DLD1 (cell line): ENCODE measurements around the gene CKMT1B.
"Not testable (repeated sequence)": the region's sequence is repeated elsewhere in the genome, so short reads cannot be mapped to it uniquely, and the experiment has no call there.

Experiments used
- in situ Hi-C: cut with HindIII; loops from 2 replicates; pipeline ENCODE4 v1.10.0; 2017; ENCODE audit warnings: low sequenced_read_pairs

The CKMT1B gene

DNA sequence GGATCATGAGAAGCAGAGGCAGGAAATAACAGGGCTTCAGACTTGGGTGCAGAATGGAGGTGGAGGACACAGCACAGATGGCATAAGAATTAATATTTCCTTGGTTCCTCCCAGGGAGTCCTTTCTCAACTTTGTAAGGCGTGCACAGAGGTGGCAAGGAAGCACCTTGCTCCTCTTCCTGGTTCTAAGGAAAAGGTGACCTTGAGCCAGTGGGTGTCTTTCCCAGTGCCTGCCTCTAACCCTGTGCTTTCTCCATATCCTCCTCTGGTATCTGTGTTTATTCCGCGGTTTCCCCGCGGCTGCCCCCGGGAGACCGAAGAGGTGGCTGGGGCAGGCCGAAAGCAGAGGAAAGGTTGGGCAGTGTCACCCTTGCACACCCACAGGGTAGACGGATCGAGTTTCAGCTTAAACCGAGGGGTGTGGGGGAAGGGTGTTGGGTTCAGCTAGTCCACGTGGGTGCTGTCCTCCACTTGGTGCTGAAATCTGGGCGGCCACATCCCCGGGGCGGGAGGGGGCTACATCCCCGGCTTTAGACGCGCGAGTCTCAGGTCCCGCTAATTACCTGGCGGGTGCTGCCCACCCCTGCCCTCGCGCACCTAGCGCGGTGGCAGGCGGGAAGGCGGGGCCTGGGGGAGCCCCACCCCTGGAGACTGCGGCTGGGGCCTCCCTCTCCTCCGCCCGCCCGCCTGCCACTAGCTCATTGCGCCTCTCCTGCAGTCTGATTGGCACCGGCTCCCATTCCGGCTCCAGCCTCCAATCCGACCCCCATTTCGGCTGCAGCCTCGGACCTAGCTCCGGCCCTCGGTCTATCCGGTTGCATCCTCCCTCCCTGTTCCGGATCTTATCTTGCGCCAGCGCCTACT, at the start of gene CKMT1B:
TSS of gene CKMT1B (plus strand) at position 700 of the 863 bp plus-strand sequence. CDS start 192 bp downstream, outside the sequence.
- in situ Hi-C loops: not testable (repeated sequence)

DNA sequence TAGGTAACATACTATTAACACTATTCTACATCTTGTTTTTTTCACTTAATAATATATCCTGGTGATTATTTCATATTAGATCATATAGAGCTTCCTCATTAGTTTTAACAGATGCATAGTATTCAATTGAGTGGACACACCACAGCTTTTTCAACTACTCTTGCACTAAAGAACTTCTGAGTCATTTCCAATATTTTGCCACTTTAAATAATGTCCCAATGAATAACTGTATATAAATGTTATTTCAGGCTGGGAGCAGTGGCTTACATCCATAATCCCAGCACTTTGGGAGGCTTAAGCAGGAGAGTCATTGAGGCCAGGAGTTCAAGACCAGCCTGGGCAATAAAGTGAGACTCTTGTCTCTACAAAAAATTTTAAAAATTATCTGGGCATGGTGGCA, 49.6 kb upstream of the CKMT1B start:
- in situ Hi-C loops: no loop called here

DNA sequence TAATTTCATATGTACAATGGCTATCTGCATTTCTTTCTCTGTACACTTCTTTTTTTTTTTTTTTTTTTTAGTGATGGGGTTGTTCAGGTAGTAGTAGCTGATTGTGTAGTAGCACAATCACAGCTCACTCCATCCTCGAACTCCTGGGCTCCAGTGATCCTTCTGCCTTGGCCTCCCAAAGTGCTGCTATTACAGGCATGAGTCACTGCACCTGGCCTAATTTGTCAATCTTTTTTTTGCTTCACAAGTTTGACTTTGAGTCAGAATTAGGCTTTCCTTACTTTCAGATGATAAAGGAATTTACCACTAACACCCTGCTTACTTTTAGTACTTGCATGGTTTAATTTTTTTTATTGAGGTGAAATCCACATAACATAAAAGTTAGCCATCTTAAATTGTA, 48.4 kb upstream of the CKMT1B start:
- in situ Hi-C loops: no loop called here

DNA sequence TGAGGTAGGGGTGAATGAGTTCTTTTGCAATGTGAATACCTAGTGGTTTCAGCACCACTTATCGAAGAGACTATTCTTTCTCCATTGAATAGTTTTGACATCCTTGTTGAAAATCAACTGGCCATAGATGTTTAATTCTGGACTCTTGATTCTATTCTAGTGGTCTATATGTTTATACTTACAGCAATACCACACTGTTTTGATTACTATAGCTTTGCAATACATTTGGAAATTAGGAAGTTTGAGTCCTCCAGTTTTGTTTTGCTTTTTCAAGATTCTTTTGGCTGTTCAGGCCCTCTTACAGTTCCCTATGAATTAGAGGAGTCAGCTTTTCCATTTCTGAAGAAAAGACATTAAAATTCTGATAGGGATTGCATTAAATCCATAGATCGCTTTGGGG, 46.3 kb upstream of the CKMT1B start:
- in situ Hi-C loops: no loop called here

DNA sequence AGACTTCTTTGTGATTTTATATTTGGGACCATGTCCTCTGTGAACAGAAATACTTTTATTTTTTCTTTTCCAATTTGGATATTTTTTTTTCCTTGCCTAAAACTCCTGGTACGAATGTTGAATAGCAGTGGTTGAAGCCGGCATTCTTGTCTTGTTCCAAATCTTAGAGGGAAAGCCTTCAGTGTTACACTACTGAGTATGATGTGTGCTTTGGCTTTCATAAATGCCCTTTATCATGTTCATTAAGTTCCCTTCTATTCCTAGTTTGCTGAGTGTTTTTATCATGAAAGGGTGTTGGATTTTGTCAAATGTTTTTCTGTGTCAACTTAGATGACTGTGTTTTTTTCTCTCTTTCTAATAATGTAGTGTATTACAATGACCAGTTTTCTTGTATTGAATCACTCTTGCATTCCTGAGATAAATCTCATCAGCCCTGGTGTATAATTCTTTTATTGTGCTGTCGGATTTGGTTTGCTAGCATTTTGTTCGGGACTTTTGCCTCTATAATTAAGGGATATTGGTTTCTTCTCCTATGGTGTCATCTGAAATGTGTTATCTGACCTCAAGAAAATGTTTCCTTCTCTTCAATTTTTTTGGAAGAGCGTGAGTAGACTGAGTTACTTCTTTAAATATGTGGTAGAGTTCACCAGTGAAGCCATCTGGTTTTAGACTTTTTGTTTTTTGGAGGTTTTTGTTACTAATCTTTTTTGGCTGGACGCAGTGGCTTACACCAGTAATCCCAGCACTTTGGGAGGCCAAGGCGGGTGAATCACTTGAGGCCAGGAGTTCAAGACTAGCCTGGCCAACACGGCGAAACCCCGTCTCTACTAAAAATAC, 43.1 kb upstream of the CKMT1B start:
- in situ Hi-C loops: no loop called here

DNA sequence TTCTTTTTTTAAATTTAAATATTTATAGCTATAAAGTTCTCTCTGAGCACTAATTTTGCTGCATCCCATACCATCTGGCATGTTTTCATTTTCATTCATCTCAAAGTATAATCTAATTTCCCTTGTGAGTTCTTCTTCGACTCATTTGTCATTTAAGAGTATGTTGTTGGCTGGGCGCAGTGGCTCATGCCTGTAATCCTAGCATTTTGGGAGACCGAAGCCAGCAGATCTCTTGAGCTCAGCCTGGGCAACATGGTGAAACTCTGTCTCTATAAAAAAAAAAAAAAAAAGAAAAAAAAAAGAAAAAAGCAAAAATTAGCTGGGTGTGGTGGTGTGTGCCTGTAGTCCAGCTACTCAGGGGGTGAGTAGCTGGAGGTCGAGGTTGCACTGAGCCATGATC, 41.6 kb upstream of the CKMT1B start:
- in situ Hi-C loops: no loop called here

DNA sequence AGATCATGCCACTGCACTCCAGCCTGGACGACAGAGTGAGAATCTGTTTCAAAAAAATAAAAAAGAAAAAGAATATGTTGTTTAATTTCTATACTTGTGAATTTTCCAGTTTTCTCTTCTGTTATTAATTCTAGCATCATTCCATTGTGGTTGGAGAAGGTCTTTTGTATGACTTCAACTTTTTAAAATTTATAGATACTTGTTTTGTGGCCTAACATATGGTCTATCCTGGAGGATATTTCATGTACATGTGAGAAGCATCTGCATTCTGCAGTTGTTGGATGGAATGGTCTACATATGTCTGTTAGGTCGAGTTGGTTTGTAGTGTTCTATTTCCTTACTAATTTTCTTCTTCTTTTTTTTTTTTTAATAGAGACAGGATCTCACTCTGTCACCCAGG, 40.8 kb upstream of the CKMT1B start:
- in situ Hi-C loops: no loop called here

DNA sequence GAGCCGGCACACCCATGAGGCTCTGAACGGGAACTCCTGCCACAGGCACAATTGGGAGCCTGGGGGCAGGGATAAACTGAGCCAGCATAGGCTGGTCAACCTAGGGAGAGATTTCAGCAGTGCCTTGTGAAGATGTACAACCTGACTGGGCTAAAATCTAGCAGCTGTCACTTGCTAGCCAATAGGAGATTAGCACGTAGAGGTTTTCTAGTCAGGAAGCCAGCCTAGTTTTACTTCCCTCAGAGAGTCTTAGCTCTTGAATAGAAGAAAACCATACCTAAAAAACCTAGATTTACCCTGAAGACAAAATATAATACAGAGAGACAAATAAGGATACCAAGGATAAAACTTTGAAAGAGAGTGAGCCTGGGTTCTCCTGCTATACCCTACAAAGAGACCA, 31.1 kb upstream of the CKMT1B start:
- in situ Hi-C loops: not testable (repeated sequence)

DNA sequence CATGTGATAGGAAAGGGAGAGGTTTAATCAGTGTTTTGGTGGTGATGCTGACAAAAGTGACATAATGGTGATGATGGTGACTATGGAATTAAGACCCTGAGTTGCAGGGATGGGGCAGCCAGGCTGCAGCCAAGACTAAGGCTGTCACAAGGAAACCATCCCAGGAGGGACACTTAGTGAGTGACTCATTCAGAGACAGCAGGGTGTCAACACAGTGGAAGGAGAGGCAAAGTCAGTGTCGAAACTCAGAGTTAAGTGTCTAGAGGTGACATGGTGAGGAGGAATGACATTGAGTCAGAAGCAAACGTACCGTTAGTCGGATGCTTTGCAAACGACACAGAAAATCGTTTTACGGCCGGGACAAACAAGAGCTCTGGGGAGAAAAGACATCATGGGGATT, 30.0 kb upstream of the CKMT1B start:
- in situ Hi-C loops: not testable (repeated sequence)

DNA sequence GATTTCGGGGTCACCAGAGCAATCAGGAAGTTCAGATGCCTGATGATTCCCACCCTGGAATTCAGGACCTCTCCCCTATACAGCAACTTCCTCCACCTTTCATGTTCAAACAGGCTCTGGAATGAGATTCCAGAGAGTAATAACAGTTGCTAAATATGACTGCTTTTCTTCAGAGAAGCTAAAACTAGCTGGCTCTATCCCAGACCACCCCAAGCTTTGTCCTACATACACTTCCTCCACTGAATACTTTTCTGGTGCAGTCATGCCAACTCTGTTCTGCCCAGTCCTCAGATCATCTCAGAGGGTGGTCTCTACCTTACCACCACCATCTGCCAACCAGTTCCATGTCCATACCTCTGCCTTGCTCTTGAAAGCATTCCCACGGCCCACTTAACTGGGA, 27.2 kb upstream of the CKMT1B start:
- in situ Hi-C loops: not testable (repeated sequence)

DNA sequence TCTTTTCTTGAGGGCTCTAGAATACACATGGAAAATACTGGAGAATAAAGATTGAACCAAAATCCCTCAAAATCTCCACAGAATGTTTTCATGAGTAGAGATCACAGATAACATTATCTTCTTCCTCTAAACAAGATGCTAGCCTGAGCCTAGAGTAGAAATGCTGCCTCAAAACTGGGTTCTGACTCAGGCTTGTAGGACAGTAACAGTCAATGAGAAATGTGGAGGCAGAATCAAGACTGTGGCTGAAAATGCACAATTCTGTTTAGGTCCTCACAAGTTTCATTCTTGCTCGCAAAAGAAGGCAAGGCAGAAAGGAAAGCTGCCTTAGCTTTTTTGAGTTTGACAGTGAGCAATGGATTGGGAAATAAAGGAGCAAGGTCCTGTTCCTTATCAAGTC, 19.2 kb upstream of the CKMT1B start:
- in situ Hi-C loops: not testable (repeated sequence)

DNA sequence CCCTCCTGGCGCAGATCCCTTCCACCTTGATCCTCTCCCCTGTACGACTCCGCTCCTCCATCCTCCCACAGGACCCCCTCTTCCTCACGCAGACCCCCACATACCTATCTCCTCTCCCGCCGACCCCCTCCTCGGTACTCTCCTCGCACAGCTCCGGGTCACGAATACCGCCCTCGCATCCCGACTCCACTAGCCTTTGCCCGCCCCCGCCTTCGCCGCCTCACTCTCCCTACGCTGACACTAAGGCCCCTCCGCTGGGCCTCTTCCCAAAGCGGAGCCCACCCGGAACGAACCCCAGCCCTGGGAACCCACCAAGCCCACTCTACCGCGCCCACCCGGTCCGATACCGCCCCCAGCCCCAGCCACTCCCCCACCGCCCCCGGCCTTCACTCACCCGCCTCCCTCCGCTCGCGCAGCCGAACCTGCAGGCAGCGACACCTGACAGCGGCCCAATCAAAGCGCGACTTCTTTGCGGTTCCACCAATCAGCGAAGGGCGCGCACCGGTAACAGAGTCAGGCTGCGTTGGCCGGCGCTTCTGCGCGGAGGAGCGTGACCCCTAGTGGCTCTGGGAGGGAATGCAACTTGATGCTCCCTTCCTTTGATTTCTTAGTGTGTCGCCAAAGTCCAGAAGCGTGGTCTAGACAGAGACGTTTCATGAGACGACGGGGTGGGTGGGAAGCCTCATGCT, 3.9 kb upstream of the CKMT1B start, which contains the start of gene PPIP5K1:
TSS of gene PPIP5K1 (minus strand) at position 431 of the 689 bp plus-strand sequence. CDS start 5,704 bp downstream, outside the sequence.
- in situ Hi-C loops: not testable (repeated sequence)

DNA sequence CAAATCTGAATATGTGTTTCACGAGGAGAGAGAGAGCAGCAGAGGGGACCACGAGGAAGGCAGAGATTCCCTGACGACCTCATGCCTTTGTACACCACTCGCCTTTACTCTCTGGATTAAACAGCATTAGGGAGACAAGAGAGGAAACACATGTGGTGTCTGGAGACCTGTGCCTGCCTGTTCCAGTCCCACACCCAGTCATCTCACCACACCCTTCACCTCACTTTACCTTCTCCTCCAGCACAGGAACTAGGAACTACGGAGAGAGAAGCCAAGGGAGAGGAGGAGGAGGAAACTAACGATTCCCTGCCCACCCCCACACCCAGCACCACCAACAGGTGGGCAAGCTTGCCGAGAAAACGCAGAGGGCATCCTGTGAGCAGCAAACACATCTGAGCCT, 986 bp upstream of the CKMT1B start:
- in situ Hi-C loops: not testable (repeated sequence)

DNA sequence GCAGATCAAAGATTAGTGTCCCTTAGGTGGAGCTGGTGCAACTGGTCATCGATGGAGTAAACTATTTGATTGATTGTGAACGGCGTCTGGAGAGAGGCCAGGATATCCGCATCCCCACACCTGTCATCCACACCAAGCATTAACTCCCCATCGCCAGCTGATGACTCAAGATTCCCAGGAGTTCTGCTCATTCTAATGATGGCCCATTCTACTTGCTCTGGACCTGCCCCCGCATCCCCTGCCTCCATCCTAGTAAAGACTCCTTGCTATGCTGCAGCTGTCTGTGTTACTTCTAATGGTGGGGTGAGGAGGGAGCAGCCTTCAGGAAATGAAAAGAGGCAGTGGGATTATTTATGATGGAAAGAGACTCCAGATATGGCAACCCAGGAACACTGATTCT, 5.3 kb downstream of the CKMT1B start:
- in situ Hi-C loops: not testable (repeated sequence)

DNA sequence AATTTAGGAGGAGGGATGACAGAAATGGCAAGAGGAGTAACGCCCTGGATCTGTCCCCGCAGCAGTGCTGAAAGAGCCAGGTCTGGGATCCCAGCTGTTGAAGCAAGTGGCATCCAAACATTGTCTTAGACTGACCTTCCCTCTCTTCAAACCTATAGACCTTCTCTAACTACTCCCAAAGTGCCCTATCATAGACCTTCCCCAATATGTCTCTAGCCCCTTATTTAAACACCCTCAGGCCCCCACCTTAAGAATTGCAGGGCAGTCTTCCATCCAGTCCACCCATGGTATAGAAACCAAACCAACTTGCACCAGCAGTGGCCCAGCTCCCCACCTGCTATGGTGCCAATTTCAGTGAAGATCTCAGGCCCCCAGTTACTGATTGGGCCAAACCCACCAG, 6.4 kb downstream of the CKMT1B start:
- in situ Hi-C loops: not testable (repeated sequence)

DNA sequence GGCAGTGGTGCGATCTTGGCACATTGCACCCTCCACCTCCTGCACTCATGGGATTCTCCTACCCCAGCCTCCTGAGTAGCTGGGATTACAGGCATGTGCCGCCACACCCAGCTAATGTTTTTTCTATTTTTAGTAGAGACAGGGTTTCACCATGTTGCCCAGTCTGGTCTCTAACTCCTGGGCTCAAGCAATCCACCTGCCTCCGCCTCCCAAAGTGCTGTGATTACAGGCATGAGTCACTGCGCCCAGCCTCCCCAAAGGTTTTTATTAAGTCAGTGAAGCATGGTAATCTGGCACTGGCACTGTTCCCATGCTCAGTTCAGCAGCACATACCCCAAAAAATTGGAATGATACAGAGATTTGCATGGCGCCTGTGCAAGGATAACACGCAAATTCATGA, 8.4 kb downstream of the CKMT1B start:
- in situ Hi-C loops: not testable (repeated sequence)

DNA sequence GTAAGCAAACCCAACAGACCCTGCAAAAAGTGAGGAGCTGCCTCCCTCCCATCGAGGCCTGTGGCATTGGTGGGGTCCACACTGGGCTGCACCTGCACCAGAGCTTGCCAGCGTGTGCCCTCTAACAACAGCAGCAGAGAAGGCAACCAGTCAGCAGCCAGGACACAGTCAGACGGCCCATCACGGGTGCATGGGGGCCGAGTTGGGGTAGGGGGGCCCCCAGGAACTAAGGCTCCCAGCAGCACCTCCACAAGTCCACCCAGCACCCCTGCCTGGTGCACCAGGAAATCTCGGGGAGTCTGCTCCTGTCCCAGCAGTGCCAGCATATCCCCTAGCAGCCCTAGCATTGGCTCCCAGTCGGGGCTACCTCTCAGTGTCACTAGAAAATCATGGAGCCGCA, 23.9 kb downstream of the CKMT1B start:
- in situ Hi-C loops: not testable (repeated sequence)

DNA sequence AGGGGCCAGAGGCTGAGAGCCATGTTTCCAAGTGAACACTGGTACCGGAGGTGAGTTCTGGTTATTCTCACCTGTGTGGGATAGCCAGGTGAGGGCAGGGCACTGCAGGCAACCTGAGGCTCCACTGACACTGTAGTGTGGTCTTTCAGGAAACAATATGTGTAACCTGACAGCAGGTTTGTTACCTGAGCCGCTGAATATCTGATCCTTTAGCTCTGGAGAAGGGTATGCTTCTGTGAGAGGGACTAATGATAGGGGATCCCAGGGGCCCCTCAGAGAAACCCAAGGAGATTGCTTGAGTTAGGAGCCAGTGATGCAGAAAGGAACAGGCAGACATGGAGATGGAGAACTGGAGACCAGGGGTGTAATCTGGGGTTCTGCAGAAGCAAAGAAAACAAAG, 24.9 kb downstream of the CKMT1B start, which contains the start of gene STRC:
TSS of gene STRC (minus strand) at position 101 of the 400 bp plus-strand sequence. CDS start at position 23, 78 bp downstream.
- in situ Hi-C loops: not testable (repeated sequence)

DNA sequence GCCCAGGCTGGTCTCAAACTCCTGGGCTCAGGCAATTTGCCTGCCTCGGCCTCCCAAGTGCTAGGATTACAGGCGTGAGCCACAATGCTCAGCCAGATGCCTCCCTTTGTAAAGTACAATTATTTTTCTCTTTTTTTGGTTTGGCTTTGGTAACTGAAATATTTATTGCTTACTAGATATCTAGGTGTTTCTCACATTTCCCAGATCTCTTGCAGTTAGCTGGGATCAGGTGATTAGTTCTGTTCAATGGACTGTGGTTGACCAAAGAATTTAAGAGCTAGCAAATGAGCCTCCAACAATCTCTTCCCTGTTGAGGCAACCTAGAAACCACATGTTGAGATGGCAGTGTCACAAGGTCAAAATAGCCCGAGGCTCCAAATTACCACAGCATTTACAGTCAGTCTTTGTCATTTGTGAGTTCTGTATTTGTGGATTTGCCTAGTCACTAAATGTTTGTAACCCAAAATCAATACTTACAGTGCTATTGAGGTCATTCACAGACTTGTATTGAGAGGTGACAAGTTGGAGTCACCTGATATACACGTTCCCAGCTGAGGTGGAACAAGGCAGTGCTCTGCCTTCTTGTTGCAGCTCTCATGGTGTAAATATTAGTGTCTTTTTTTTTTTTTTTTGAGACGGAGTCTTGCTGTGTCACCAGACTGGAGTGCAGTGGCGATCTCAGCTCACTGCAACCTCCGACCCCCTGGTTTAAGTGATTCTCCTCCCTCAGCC, 28.4 kb downstream of the CKMT1B start:
- in situ Hi-C loops: not testable (repeated sequence)

DNA sequence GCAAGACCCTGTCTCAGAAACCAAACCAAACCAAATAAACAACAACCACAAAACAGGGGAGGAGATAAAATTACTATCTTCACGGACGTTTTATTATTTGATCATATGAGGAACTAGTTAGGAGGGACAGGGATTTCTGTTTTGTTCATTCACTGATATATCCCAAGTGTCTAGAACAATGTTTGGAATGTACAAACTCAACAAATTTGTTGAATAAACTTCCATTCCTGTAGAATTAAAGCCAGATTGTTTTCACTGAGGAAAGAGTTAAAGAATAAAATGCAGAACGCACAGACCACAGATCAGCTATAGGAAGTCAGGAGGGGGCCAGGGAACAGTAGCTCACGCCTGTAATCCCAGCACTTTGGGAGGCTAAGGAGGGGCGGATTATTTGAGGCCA, 31.3 kb downstream of the CKMT1B start:
- in situ Hi-C loops: no loop called here
